Lung (tissue), 12 donors: ENCODE measurements around the gene GTF2H4. TPM values are rescaled to one million over a fixed set of nuclear protein-coding genes. Genes with fewer than 3 reads are reported as not detected.
A peak's percentile ranks its signal among the peaks of the same experiment; 100 is the strongest.

ENCODE experiments used
- ATAC-seq: fragments of 200-7000 bp; cut with Tn5 transposase; one replicate; pipeline ENCODE4 v1.9.1; 2020; ENCODE audit warnings: moderate number of reproducible peaks; ENCODE audit not compliant: insufficient read depth, low FRiP score
- DNase-seq, 3 donors: peaks; one replicate each; pipeline ENCODE4 v3.0.0-alpha.2; 2013 to 2017
- H3K27ac ChIP-seq, 2 donors: one replicate each; pipeline ENCODE4 v1.5.1; 2013; ENCODE audit warnings: mild to moderate bottlenecking in 2 of 2, moderate library complexity in 2 of 2, control low read depth in 1 of 2, inconsistent platforms in 1 of 2, low read depth in 1 of 2, low read length in 1 of 2
- H3K27me3 ChIP-seq, 3 donors: one replicate each; pipeline ENCODE4 v1.5.1; 2013; ENCODE audit warnings: low read length in 2 of 3; ENCODE audit not compliant: control insufficient read depth in 3 of 3, insufficient read depth in 3 of 3
- H3K36me3 ChIP-seq, 4 donors: one replicate each; pipeline ENCODE4 v1.5.1; 2013; ENCODE audit warnings: low read length in 4 of 4, mild to moderate bottlenecking in 1 of 4, moderate library complexity in 1 of 4; ENCODE audit not compliant: control insufficient read depth in 4 of 4, insufficient read depth in 4 of 4
- H3K4me1 ChIP-seq, 5 donors: one replicate each; pipeline ENCODE4 v1.5.1; 2013; ENCODE audit warnings: low read length in 5 of 5, mild to moderate bottlenecking in 2 of 5, moderate library complexity in 1 of 5; ENCODE audit not compliant: control insufficient read depth in 5 of 5, insufficient read depth in 5 of 5
- H3K4me3 ChIP-seq: one replicate; pipeline ENCODE4 v1.5.1; 2013; ENCODE audit warnings: mild to moderate bottlenecking, control low read depth, moderate library complexity
- H3K9ac ChIP-seq, 2 donors: one replicate each; pipeline ENCODE4 v1.5.1; 2013; ENCODE audit warnings: low read length in 2 of 2, control low read depth in 1 of 2; ENCODE audit not compliant: insufficient read depth in 1 of 2
- H3K9me3 ChIP-seq, 4 donors: one replicate each; pipeline ENCODE4 v1.5.1; 2013; ENCODE audit warnings: low read length in 3 of 4, mild to moderate bottlenecking in 1 of 4, moderate library complexity in 1 of 4; ENCODE audit not compliant: control insufficient read depth in 4 of 4, insufficient read depth in 3 of 4
- CTCF ChIP-seq: IDR thresholded peaks from 2 replicates; pipeline ENCODE4 v1.5.1; 2012; ENCODE audit warnings: mild to moderate bottlenecking; ENCODE audit errors: control extremely low read depth, extremely low read depth
- WGBS, 2 donors: extraction: QIAGEN DNeasy Blood & Tissue Kit; methylation state at CpG; one replicate each; pipeline ENCODE4 v1.1.7; 2013; 5-methylcytosine and 5-hydroxymethylcytosine counted together
- polyA plus RNA-seq, 2 donors: library from polyadenylated mRNA; stranded (reverse); fragments of 200-250 nt; gene quantifications; one replicate each; pipeline ENCODE4 v1.2.1, GENCODE V29; 2013
- total RNA-seq, 2 donors: library from RNA; depleted of rRNA in 1 of 2; stranded (reverse); fragments of >200 nt in 1 of 2; gene quantifications; one replicate each; pipeline ENCODE4 v1.2.1, GENCODE V29; 2014 to 2021
- donor health status: control.
- donor health status: control.
- donor health status: Bipolar disorder and iron deficiency.
- donor health status: healthy.
- donor health status: DM: yes; HTN: yes; CAD: no.

Gene GTF2H4
- total and polyA plus RNA-seq, 4 donors = 25.3 to 37.2 (median 31.1) TPM

DNA sequence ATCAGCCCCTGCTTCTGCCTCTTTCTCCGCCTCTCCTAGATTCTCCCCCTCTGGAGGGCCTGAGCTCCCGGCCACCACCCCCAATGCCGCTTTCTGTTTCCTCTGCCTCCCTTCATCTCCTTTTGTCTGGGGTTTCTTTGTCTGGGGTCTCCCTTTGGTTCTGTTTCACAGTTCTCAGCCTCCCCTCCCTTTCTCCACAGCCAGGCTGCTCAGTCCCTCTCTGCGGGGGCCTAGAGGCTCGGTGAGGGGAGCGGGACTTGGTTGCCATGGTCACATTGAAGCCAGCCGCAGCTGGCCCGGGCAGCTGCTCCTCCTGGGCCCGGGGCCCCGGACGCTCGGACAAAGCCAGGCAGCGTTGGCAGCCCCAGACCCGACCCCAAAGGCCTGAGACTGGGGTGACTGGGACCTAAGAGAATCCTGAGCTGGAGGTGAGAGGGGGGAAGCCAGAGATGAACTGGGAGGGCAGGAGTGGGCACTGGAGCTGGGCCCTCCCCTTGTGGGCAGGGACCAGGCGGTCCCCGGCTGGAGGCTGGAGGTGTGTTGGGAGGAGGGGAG is 27.2 kb upstream of the GTF2H4 start:
- Histone ChIP-seq H3K9me3 (no peaks in the 10 kb centered on the region), H3K4me3 (no peak overlapping the region), H3K36me3 (no peaks in the 10 kb centered on the region), H3K27ac (no peak overlapping the region), H3K27me3 (no peaks in the 10 kb centered on the region), H3K9ac (no peak overlapping the region), H3K4me1 (peaks cover 3 to 62% (median 28%) of the 10 kb centered on the region in 5 donors)
- DNase-seq (peak; percentile 66 to 78 (median 74)), ATAC-seq (no peak)
- TF ChIP-seq CTCF = no peak
- WGBS, 2 donors = 86% methylated on average over 16 of the region's 16 CpGs

GRCh38 chr6:30881392-30882203 is 26.4 kb upstream of the GTF2H4 start:
- no peaks in the 10 kb centered on the region for H3K9me3 ChIP-seq
- H3K36me3 ChIP-seq = no peaks in the 10 kb centered on the region
- DNase-seq (peak; percentile 40 to 62 (median 60)), ATAC-seq (no peak)
- H3K4me3 ChIP-seq = no peak overlapping the region
- peak overlapping the region in 1 of 2 donors; percentile 79 for H3K27ac ChIP-seq
- peak overlapping the region in 1 of 2 donors; percentile 34 for H3K9ac ChIP-seq
- TF ChIP-seq CTCF = no peak
- WGBS, 2 donors = 78 to 88% methylated on average over 14 of the region's 14 CpGs
- H3K27me3 ChIP-seq = no peaks in the 10 kb centered on the region
- peaks cover 3 to 65% (median 33%) of the 10 kb centered on the region in 5 donors for H3K4me1 ChIP-seq

GRCh38 chr6:30882204-30882758 is 25.7 kb upstream of the GTF2H4 start:
- Histone ChIP-seq H3K4me3 (no peak overlapping the region), H3K9me3 (no peaks in the 10 kb centered on the region), H3K9ac (peak overlapping the region in 1 of 2 donors; percentile 34), H3K27me3 (no peaks in the 10 kb centered on the region), H3K4me1 (peaks cover 3 to 69% (median 34%) of the 10 kb centered on the region in 5 donors), H3K36me3 (no peaks in the 10 kb centered on the region), H3K27ac (peak overlapping the region in 1 of 2 donors; percentile 79)
- 58 to 77% methylated on average over 8 of the region's 8 CpGs for WGBS, 2 donors
- DNase-seq (peak; percentile 74 to 81 (median 75)), ATAC-seq (no peak)
- TF ChIP-seq CTCF = no peak
